Neuron (in vitro differentiated cells): ENCODE results near the gene CDC73.
"Not testable (repeated sequence)": the region's sequence is repeated elsewhere in the genome, so short reads cannot be mapped to it uniquely, and the experiment has no call there.

Experiments
- H2AFZ ChIP-seq: one replicate; pipeline ENCODE4 v1.6.1; 2013; ENCODE audit warnings: low read depth, mild to moderate bottlenecking, inconsistent platforms, low read length, moderate library complexity
- H3K27me3 ChIP-seq: one replicate; pipeline ENCODE4 v1.6.1; 2013; ENCODE audit warnings: low read length; ENCODE audit not compliant: insufficient read depth
- H3K36me3 ChIP-seq: one replicate; pipeline ENCODE4 v1.6.1; 2013; ENCODE audit warnings: low read length; ENCODE audit not compliant: insufficient read depth
- H3K4me1 ChIP-seq: one replicate; pipeline ENCODE4 v1.6.1; 2013; ENCODE audit warnings: low read length; ENCODE audit not compliant: insufficient read depth
- H3K4me3 ChIP-seq: 2 replicates; pipeline ENCODE4 v1.5.1; 2013; ENCODE audit warnings: mild to moderate bottlenecking, low read length, moderate library complexity
- H3K9me3 ChIP-seq: one replicate; pipeline ENCODE4 v1.6.1; 2013; ENCODE audit warnings: low read length

Gene CDC73

DNA sequence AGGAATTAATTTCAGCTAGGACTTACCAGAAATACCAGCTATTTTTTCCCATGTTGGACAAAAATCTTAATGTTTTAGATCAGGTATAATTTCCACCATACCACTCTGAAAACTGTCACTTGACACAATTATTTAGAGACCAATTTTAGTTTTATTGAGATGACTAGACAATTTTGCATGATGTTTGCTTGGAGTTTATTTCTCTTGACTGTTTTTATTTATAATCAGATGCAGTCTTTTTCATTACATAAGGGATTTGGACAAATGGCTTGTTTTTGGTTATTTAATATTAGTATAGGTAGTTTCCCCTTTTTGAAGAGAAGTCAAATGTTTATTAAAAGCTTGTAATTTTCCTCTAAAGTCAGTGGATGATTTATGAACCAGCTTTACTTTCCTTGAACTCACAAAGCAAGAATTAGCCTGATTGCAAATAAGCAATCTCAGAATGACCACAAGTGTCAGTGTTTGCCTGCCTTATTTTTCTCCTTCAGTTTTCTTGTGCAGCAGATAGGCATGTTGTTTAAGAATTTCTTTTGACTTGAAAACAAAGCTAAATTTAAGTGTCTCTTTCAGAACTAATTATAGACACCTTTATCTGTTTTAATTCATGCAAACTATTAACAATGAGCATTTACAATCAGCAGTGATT lies 68.4 kb downstream of the CDC73 start:
- Histone ChIP-seq H3K9me3 (peaks cover 8% of the 10 kb centered on the region), H3K4me1 (peaks cover 10% of the 10 kb centered on the region), H3K27me3 (no peaks in the 10 kb centered on the region), H3K36me3 (no peaks in the 10 kb centered on the region), H2AFZ (no peak overlapping the region), H3K4me3 (no peak overlapping the region)

DNA sequence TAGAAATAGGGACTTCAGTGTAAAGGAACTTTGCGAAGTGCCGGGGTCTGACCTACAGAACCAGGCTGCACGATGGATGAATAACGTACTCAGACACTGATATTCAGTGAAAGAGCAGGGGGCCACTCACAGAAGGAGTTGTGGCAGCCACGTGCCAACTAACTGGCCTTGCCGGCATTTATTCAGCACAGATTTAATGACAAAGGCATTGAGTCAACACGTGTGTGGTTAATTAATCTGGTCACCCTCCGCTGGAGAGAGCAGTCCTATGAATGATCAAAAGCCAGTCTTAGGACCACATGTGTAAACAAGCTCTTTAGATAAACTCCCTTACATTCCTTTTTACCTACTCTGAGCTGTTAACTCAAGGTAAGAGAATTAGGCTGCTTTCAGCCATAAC lies 70.8 kb downstream of the CDC73 start:
- Histone ChIP-seq H3K36me3 (no peaks in the 10 kb centered on the region), H3K4me3 (no peak overlapping the region), H3K9me3 (peaks cover 8% of the 10 kb centered on the region), H3K4me1 (peaks cover under 1% of the 10 kb centered on the region), H3K27me3 (no peaks in the 10 kb centered on the region), H2AFZ (no peak overlapping the region)

GRCh38 chr1:193199940-193200339 lies 78.1 kb downstream of the CDC73 start:
- no peaks in the 10 kb centered on the region for H3K9me3 ChIP-seq
- no peak overlapping the region for H2AFZ ChIP-seq
- no peak overlapping the region for H3K4me3 ChIP-seq
- H3K36me3 ChIP-seq: peaks cover 8% of the 10 kb centered on the region
- H3K27me3 ChIP-seq: no peaks in the 10 kb centered on the region
- H3K4me1 ChIP-seq: no peaks in the 10 kb centered on the region

- Histone ChIP-seq H3K27me3 (no peaks in the 10 kb centered on the region), H2AFZ (no peak overlapping the region), H3K4me1 (no peaks in the 10 kb centered on the region), H3K36me3 (peaks cover 10% of the 10 kb centered on the region), H3K4me3 (no peak overlapping the region), H3K9me3 (no peaks in the 10 kb centered on the region)
Measured at GRCh38 chr1:193201021-193201420, 79.2 kb downstream of the CDC73 start.

GRCh38 chr1:193210996-193211395 lies 89.2 kb downstream of the CDC73 start:
- Histone ChIP-seq H2AFZ (no peak overlapping the region), H3K9me3 (peaks cover 15% of the 10 kb centered on the region), H3K4me1 (no peaks in the 10 kb centered on the region), H3K4me3 (no peak overlapping the region), H3K36me3 (peaks cover 32% of the 10 kb centered on the region), H3K27me3 (no peaks in the 10 kb centered on the region)

DNA sequence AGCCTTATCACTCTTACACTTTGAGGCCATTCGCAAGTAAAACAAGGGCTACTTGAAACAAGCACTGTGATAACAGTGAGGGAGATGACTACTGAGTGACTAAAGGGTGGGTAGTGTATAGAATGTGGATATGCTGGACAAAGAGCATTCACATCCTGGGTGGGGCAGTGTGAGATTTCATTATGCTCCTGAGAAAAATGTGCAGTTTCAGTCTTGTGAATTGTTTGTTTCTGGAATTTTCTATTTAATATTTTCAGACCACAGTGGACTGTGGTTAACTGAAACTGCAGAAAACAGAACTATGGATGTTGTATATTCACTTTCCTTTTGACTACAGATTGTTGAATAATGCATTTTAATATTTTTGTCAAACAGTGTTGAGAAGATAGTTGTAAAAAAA lies 89.7 kb downstream of the CDC73 start:
- Histone ChIP-seq H3K27me3 (no peaks in the 10 kb centered on the region), H3K9me3 (peaks cover 15% of the 10 kb centered on the region), H3K4me1 (no peaks in the 10 kb centered on the region), H3K4me3 (no peak overlapping the region), H3K36me3 (peaks cover 32% of the 10 kb centered on the region), H2AFZ (no peak overlapping the region)

- Histone ChIP-seq H3K36me3 (peaks cover 35% of the 10 kb centered on the region), H3K4me3 (no peak overlapping the region), H3K4me1 (no peaks in the 10 kb centered on the region), H2AFZ (no peak overlapping the region), H3K27me3 (no peaks in the 10 kb centered on the region), H3K9me3 (peaks cover 15% of the 10 kb centered on the region)
Measured at GRCh38 chr1:193212637-193213036, 90.8 kb downstream of the CDC73 start.

DNA sequence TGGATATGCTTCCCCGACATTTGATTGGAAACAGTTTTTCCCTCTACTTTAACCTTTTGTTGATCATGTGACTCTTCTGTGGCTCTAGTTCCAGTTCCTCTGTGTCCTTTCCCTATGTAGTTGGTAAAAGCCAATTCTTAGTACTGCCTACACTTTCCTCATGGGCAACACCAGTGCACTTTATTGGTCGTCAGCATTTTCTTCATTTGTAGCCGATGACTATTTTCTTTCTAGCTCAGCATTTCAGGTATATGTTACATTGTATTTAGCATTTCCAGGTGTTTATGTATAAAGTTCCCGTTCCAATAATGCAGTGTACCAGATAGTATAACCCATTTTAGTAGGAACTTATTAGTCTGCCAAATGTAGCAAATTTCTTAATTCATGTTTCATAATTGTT lies 92.2 kb downstream of the CDC73 start:
- Histone ChIP-seq H3K9me3 (peaks cover 17% of the 10 kb centered on the region), H3K36me3 (peaks cover 37% of the 10 kb centered on the region), H2AFZ (no peak overlapping the region), H3K4me3 (no peak overlapping the region), H3K27me3 (no peaks in the 10 kb centered on the region), H3K4me1 (no peaks in the 10 kb centered on the region)

- H3K9me3 ChIP-seq: peaks cover 10% of the 10 kb centered on the region
- H3K4me3 ChIP-seq: no peak overlapping the region
- no peaks in the 10 kb centered on the region for H3K4me1 ChIP-seq
- no peaks in the 10 kb centered on the region for H3K27me3 ChIP-seq
- H3K36me3 ChIP-seq: peaks cover 33% of the 10 kb centered on the region
- H2AFZ ChIP-seq: no peak overlapping the region
Measured at GRCh38 chr1:193216920-193217319, 95.1 kb downstream of the CDC73 start.

GRCh38 chr1:193219391-193219790 lies 97.6 kb downstream of the CDC73 start:
- no peaks in the 10 kb centered on the region for H3K4me1 ChIP-seq
- no peak overlapping the region for H3K4me3 ChIP-seq
- H3K36me3 ChIP-seq: peaks cover 18% of the 10 kb centered on the region
- no peak overlapping the region for H2AFZ ChIP-seq
- peaks cover 7% of the 10 kb centered on the region for H3K9me3 ChIP-seq
- H3K27me3 ChIP-seq: no peaks in the 10 kb centered on the region

- Histone ChIP-seq H3K36me3 (peaks cover 12% of the 10 kb centered on the region), H3K27me3 (no peaks in the 10 kb centered on the region), H3K4me1 (no peaks in the 10 kb centered on the region), H2AFZ (no peak overlapping the region), H3K9me3 (peaks cover 3% of the 10 kb centered on the region), H3K4me3 (no peak overlapping the region)
Measured at GRCh38 chr1:193221651-193222050, 99.8 kb downstream of the CDC73 start.

GRCh38 chr1:193222056-193222615 lies 100.3 kb downstream of the CDC73 start:
- Histone ChIP-seq H3K9me3 (peaks cover 3% of the 10 kb centered on the region), H3K4me1 (no peaks in the 10 kb centered on the region), H3K27me3 (no peaks in the 10 kb centered on the region), H2AFZ (no peak overlapping the region), H3K36me3 (peaks cover 13% of the 10 kb centered on the region), H3K4me3 (no peak overlapping the region)

DNA sequence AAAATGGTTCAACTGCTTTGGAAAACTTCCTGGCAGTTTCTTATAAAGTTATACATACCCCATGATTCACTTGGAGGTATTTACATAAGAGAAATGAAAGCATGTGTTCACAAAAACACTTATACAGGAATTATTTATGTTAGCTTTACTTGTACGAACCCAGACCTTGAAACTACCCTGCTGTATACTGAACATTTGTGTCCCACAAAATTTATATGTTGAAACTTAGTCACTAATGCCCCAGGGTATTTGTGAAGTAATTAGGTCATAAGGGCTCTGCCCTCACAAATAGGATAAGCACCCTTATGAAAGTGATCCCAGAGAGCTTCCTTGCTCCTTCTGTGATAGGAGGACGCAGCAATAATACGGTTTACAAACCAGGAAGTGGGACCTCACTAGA lies 107.3 kb downstream of the CDC73 start:
- H2AFZ ChIP-seq: no peak overlapping the region
- no peaks in the 10 kb centered on the region for H3K4me1 ChIP-seq
- no peaks in the 10 kb centered on the region for H3K27me3 ChIP-seq
- peaks cover 15% of the 10 kb centered on the region for H3K36me3 ChIP-seq
- no peak overlapping the region for H3K4me3 ChIP-seq
- peaks cover 1% of the 10 kb centered on the region for H3K9me3 ChIP-seq

DNA sequence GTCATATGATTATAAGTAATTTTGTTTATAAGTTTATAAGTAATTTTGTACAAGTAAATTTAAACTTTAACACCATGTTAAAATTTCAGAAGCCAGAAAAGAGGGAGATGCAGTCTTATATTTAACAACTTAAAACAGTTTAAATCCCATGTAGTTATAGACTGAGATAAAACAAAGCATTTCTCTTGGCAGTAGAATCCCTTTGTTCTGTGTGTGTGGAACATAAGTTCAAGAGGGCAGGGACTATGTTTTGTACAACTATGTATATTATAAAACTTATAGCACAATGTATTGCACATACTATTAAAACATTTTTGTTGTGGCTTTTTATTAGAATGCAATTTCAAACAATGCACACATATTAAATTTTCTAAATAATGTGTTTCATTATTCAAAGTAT lies 109.3 kb downstream of the CDC73 start:
- H3K4me1 ChIP-seq: not testable (repeated sequence)

More for the DNA sequence above, 109.3 kb downstream of the CDC73 start:
- not testable (repeated sequence) for H3K27me3 ChIP-seq, H3K4me3 ChIP-seq, H3K9me3 ChIP-seq, H2AFZ ChIP-seq
- H3K36me3 ChIP-seq: peaks cover 21% of the 10 kb centered on the region
